Astrocyte (in vitro differentiated cells and primary cell): Measurements from ENCODE around the gene SCTR. TPM values are rescaled to one million over a fixed set of nuclear protein-coding genes. Genes with fewer than 3 reads are reported as not detected.

Experiments used
- DNase-seq: peaks from one replicate; pipeline ENCODE4 v3.0.0-alpha.2; 2010; ENCODE audit warnings: low read depth
- FAIRE-seq: peaks from 2 replicates; lab custom pipeline; 2011; peaks lifted over from hg19 to GRCh38; lab: Jason Lieb, UNC
- H2AFZ ChIP-seq: 2 replicates; pipeline ENCODE4 v1.6.0; 2012; ENCODE audit warnings: low read depth, low read length, inconsistent platforms
- H3K27ac ChIP-seq: 2 replicates; pipeline ENCODE4 v1.5.1; 2011; ENCODE audit warnings: low read depth, low read length, inconsistent platforms
- H3K27me3 ChIP-seq: 2 replicates; pipeline ENCODE4 v1.6.0; 2011; ENCODE audit warnings: low read length, inconsistent platforms; ENCODE audit not compliant: insufficient read depth
- H3K36me3 ChIP-seq: 2 replicates; pipeline ENCODE4 v1.5.1; 2011; ENCODE audit warnings: low read length, inconsistent platforms; ENCODE audit not compliant: insufficient read depth
- H3K4me1 ChIP-seq: 2 replicates; pipeline ENCODE4 v1.5.1; 2011; ENCODE audit warnings: low read length, inconsistent platforms; ENCODE audit not compliant: insufficient read depth
- H3K4me2 ChIP-seq: 2 replicates; pipeline ENCODE4 v1.6.0; 2012; ENCODE audit warnings: low read length, inconsistent platforms
- H3K4me3 ChIP-seq: 2 replicates; pipeline ENCODE4 v1.5.1; 2011; ENCODE audit warnings: low read depth, mild to moderate bottlenecking, low read length, inconsistent platforms; ENCODE audit not compliant: insufficient read depth
- H3K79me2 ChIP-seq: 2 replicates; pipeline ENCODE4 v1.6.0; 2012; ENCODE audit warnings: mild to moderate bottlenecking, low read length, inconsistent platforms; ENCODE audit not compliant: insufficient read depth
- H3K9ac ChIP-seq: 2 replicates; pipeline ENCODE4 v1.6.0; 2012; ENCODE audit warnings: mild to moderate bottlenecking, low read length, inconsistent platforms
- H3K9me3 ChIP-seq: 2 replicates; pipeline ENCODE4 v1.5.1; 2012; ENCODE audit warnings: low read depth, mild to moderate bottlenecking, low read length, inconsistent platforms; ENCODE audit not compliant: insufficient read depth
- H4K20me1 ChIP-seq: 2 replicates; pipeline ENCODE4 v1.6.0; 2012; ENCODE audit warnings: low read length, inconsistent platforms; ENCODE audit not compliant: insufficient read depth
- H3K27ac Mint-ChIP-seq: one replicate; pipeline ENCODE4 v1.8.0; 2021; ENCODE audit warnings: mild to moderate bottlenecking, mixed read lengths; ENCODE audit not compliant: unreplicated experiment
- H3K27me3 Mint-ChIP-seq: one replicate; pipeline ENCODE4 v1.8.0; 2021; ENCODE audit warnings: low read depth, mixed read lengths; ENCODE audit not compliant: unreplicated experiment
- H3K36me3 Mint-ChIP-seq: one replicate; pipeline ENCODE4 v1.8.0; 2021; ENCODE audit warnings: low read depth, mixed read lengths; ENCODE audit not compliant: unreplicated experiment
- H3K4me1 Mint-ChIP-seq: one replicate; pipeline ENCODE4 v1.8.0; 2021; ENCODE audit warnings: low read depth, mixed read lengths; ENCODE audit not compliant: unreplicated experiment
- H3K4me3 Mint-ChIP-seq: one replicate; pipeline ENCODE4 v1.8.0; 2021; ENCODE audit warnings: mild to moderate bottlenecking, moderate library complexity, mixed read lengths; ENCODE audit not compliant: unreplicated experiment
- H3K9me3 Mint-ChIP-seq: one replicate; pipeline ENCODE4 v1.8.0; 2021; ENCODE audit warnings: mild to moderate bottlenecking, mixed read lengths; ENCODE audit not compliant: unreplicated experiment
- EZH2 ChIP-seq: IDR thresholded peaks from 2 replicates; pipeline ENCODE4 v1.6.1; 2012; ENCODE audit warnings: mild to moderate bottlenecking, low read length, inconsistent platforms; ENCODE audit not compliant: insufficient read depth
- total RNA-seq: library from RNA; stranded (reverse); gene quantifications from 2 replicates; pipeline ENCODE4 v1.2.1, GENCODE V29; 2021
- TF ChIP-seq, protein P1 (sequence below): IDR thresholded peaks from 2 replicates; pipeline ENCODE4 v1.5.1; 2011; ENCODE audit warnings: low read depth, mild to moderate bottlenecking, inconsistent platforms, low read length, moderate library complexity; ENCODE audit not compliant: insufficient read depth

Gene SCTR
- total RNA-seq, 1 donor from 2014 or later = not detected

DNA sequence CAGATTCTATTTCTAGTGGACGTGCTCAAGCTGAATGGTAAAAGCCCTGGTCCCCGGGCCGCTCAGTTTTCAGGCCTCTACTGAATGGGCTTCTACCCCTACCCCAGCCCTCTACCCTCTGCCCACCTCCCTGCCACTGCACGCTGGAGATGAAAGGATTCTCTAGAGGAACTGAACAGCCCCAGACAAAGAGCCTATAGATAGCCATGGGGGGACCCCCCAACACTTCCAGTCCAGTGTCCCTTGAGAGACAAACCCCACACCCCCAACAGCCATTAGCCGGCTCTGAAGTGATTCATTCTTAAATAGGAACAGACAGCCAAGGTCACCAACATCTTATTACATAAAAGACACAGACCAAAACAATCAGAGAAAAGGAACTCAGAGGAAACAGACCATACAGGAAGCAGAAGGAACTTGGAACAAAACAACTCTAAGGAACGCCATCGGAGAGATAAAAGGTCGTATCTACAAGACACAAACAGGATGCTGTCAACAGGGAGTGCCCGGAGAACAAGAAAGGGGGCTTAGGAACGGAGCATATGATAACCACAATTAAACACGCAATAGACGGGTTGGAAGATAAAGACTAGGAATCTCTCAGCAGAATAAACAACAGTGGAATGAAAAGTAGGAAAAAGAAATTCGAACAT is 69.1 kb downstream of the SCTR start:
- no peak overlapping the region for H2AFZ ChIP-seq
- no peak overlapping the region for H3K27ac ChIP-seq
- H3K4me1 Mint-ChIP-seq = peaks cover 9% of the 10 kb centered on the region
- peaks cover 30% of the 10 kb centered on the region for H3K27me3 Mint-ChIP-seq
- H3K36me3 Mint-ChIP-seq = no peaks in the 10 kb centered on the region
- H3K79me2 ChIP-seq = no peaks in the 10 kb centered on the region
- H3K9me3 Mint-ChIP-seq = peaks cover 3% of the 10 kb centered on the region
- H3K36me3 ChIP-seq = no peaks in the 10 kb centered on the region
- H3K27me3 ChIP-seq = peaks cover 7% of the 10 kb centered on the region
- H3K9me3 ChIP-seq = no peaks in the 10 kb centered on the region
- no peak overlapping the region for H3K4me3 ChIP-seq
- DNase-seq = no peak
- H3K4me3 Mint-ChIP-seq = no peak overlapping the region
- H3K4me2 ChIP-seq = no peak overlapping the region
- no peaks in the 10 kb centered on the region for H4K20me1 ChIP-seq
- TF ChIP-seq EZH2 = no peak
- TF ChIP-seq, protein P1, sequence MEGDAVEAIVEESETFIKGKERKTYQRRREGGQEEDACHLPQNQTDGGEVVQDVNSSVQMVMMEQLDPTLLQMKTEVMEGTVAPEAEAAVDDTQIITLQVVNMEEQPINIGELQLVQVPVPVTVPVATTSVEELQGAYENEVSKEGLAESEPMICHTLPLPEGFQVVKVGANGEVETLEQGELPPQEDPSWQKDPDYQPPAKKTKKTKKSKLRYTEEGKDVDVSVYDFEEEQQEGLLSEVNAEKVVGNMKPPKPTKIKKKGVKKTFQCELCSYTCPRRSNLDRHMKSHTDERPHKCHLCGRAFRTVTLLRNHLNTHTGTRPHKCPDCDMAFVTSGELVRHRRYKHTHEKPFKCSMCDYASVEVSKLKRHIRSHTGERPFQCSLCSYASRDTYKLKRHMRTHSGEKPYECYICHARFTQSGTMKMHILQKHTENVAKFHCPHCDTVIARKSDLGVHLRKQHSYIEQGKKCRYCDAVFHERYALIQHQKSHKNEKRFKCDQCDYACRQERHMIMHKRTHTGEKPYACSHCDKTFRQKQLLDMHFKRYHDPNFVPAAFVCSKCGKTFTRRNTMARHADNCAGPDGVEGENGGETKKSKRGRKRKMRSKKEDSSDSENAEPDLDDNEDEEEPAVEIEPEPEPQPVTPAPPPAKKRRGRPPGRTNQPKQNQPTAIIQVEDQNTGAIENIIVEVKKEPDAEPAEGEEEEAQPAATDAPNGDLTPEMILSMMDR = no peak
- H3K4me1 ChIP-seq = no peaks in the 10 kb centered on the region
- no peak for FAIRE-seq
- no peak overlapping the region for H3K9ac ChIP-seq
- no peak overlapping the region for H3K27ac Mint-ChIP-seq

GRCh38 chr2:119453972-119454593 is 70.2 kb downstream of the SCTR start:
- Mint-ChIP-seq H3K36me3 (no peaks in the 10 kb centered on the region), H3K27me3 (peaks cover 24% of the 10 kb centered on the region), H3K27ac (no peak overlapping the region), H3K4me1 (peaks cover 9% of the 10 kb centered on the region), H3K4me3 (no peak overlapping the region), H3K9me3 (peaks cover 3% of the 10 kb centered on the region)
- no peak overlapping the region for H2AFZ ChIP-seq
- H3K9ac ChIP-seq = no peak overlapping the region
- H3K79me2 ChIP-seq = no peaks in the 10 kb centered on the region
- H3K4me1 ChIP-seq = no peaks in the 10 kb centered on the region
- no peak overlapping the region for H3K4me3 ChIP-seq
- FAIRE-seq (no peak), DNase-seq (no peak)
- TF ChIP-seq EZH2 = no peak
- TF ChIP-seq, protein P1 = no peak
- H3K9me3 ChIP-seq = no peaks in the 10 kb centered on the region
- H3K36me3 ChIP-seq = no peaks in the 10 kb centered on the region
- H3K27me3 ChIP-seq = peaks cover 11% of the 10 kb centered on the region
- H3K4me2 ChIP-seq = no peak overlapping the region
- no peaks in the 10 kb centered on the region for H4K20me1 ChIP-seq
- no peak overlapping the region for H3K27ac ChIP-seq
